ENCODE measurements around the gene SSBP3.

The SSBP3 gene

DNA sequence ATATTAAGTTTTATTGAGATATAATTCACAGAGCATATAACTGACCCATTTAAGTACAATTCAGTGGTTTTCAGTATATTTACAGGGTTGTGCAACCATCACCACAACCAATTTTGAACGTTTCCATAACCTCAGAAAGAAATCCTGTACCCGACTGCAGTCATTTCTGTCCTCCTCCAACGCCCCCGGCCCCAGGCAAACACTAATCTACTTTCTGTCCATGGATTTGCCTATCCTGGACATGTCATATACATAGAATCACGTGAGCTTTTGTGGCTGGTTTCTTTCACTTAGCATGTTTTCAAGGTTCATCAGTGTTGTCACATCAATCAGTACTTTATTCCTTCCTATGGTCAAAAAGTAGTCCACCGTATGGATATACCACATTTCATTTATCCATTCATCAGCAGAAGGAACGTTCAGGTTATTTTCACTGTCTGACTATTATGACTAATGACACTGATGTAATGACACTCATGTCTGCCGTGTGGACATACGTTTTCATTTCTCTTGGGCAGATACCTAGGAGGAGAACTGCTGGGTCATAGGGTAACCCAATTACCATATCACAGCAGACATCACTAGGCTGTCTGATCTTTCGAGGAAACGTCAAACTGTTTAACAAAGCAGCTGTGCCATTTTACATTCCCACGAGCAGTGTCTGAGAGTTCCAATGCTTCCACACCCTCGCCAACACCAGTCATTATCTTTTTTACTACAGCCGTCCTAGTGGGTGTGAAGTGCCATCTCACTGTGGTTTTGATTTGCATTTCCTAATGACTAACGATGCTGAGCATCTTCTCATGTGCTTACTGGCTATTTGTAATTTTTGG lies 175.5 kb downstream of the SSBP3 start:
- no peak for TF ChIP-seq TAF1 (IDR thresholded peaks at IDR 0.05; ENCODE audit: low read depth, low read length)
- TF ChIP-seq POLR2A (IDR thresholded peaks at IDR 0.05; ENCODE audit: low read depth, low read length): no peak
- TF ChIP-seq PAX5 (IDR thresholded peaks at IDR 0.05; ENCODE audit: insufficient read depth, low read length, severe bottlenecking): no peak
- TF ChIP-seq SPI1 (IDR thresholded peaks at IDR 0.05; ENCODE audit: low read depth, low read length): no peak
- no peak for TF ChIP-seq POU2F2 (IDR thresholded peaks at IDR 0.05; ENCODE audit: low read depth, low read length)
- no peak for TF ChIP-seq POLR2AphosphoS5 (IDR thresholded peaks at IDR 0.05; ENCODE audit: low read depth, low read length)
- DNase-seq (ENCODE audit: insufficient read length, low spot score) (no peak), FAIRE-seq (peak; percentile 33)

DNA sequence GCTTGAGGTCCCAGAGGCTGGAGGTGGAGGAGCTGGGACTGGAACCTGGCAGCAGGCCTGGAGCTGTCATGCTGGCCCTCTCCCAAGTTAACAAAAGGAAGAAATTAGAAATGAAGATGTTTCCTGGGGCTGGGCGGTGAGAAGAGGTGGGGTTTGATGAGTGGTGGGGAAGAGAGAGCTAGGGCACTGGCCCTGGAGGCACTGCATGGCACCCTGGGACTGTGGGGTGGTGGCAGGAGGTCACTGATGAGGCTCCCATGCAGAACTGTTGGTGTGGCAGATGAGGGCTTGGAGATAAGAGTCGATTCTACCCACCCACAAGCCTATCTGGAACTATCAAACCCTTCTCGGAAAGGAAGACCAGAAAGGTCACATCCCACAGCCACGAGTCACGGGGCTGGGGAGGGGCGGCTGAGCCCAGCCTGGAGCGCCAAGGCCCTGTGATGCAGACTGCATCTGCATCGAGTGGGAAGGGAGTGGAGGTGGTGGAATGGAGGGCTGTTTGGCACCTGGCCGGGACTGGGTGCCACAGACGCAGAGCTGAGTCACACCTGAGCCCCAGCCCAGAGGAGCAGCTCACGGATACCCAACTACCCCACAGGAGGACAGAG lies 176.8 kb downstream of the SSBP3 start:
- FAIRE-seq (no peak), DNase-seq (ENCODE audit: insufficient read length, low spot score) (no peak)
- TF ChIP-seq POLR2A (IDR thresholded peaks at IDR 0.05; ENCODE audit: low read depth, low read length) (no peak), TAF1 (IDR thresholded peaks at IDR 0.05; ENCODE audit: low read depth, low read length) (no peak), SPI1 (IDR thresholded peaks at IDR 0.05; ENCODE audit: low read depth, low read length) (no peak), POLR2AphosphoS5 (IDR thresholded peaks at IDR 0.05; ENCODE audit: low read depth, low read length) (no peak), POU2F2 (IDR thresholded peaks at IDR 0.05; ENCODE audit: low read depth, low read length) (no peak), PAX5 (IDR thresholded peaks at IDR 0.05; ENCODE audit: insufficient read depth, low read length, severe bottlenecking) (no peak)

DNA sequence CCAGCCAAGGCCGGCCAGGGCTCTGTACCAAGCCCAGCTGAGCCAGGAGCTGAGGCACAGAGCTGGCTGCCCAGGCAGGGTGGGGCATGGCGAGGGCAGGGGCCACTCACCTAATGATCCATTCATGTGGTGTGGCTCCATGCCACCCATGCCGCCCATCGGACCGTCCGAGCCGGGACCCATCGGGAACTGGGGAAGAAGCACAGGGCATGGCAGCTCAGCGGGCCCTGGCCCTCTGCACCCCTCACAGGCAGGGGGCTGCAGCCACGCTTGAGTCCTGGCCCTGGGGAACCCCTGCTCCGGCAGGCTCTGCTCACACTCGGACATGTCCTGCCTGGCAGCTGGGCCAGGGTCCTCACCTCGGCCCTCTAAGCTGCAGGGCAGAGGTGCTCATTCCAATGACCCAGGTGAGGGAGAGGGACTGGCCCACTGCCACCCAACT lies 177.5 kb downstream of the SSBP3 start:
- DNase-seq (ENCODE audit: insufficient read length, low spot score) (no peak), FAIRE-seq (no peak)
- TF ChIP-seq PAX5 (IDR thresholded peaks at IDR 0.05; ENCODE audit: insufficient read depth, low read length, severe bottlenecking) (no peak), POLR2AphosphoS5 (IDR thresholded peaks at IDR 0.05; ENCODE audit: low read depth, low read length) (no peak), SPI1 (IDR thresholded peaks at IDR 0.05; ENCODE audit: low read depth, low read length) (no peak), POU2F2 (IDR thresholded peaks at IDR 0.05; ENCODE audit: low read depth, low read length) (no peak), POLR2A (IDR thresholded peaks at IDR 0.05; ENCODE audit: low read depth, low read length) (no peak), TAF1 (IDR thresholded peaks at IDR 0.05; ENCODE audit: low read depth, low read length) (no peak)

DNA sequence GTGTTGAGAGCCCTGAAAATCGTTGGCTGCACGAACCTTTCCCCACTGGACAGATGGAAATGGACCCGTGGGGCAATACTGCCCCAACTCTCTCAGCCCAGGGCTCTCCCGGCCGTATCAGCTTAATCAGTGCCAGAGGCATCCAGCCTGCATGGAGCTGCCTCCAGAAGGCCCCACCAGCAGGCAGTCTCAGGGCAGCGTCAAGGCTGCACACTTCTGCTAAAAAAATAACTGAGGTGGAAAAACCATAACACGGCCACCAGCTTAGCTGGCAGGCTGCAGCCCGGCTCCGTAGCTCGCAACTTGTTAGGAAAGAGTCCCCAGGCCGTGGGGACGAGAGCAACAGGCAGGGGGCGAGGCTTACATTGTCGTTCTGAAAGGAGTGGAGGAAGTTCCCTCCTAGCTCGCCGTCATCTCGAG lies 178.3 kb downstream of the SSBP3 start:
- TF ChIP-seq TAF1 (IDR thresholded peaks at IDR 0.05; ENCODE audit: low read depth, low read length): no peak
- no peak for TF ChIP-seq SPI1 (IDR thresholded peaks at IDR 0.05; ENCODE audit: low read depth, low read length)
- no peak for TF ChIP-seq PAX5 (IDR thresholded peaks at IDR 0.05; ENCODE audit: insufficient read depth, low read length, severe bottlenecking)
- TF ChIP-seq POU2F2 (IDR thresholded peaks at IDR 0.05; ENCODE audit: low read depth, low read length): no peak
- no peak for TF ChIP-seq POLR2AphosphoS5 (IDR thresholded peaks at IDR 0.05; ENCODE audit: low read depth, low read length)
- no peak for TF ChIP-seq POLR2A (IDR thresholded peaks at IDR 0.05; ENCODE audit: low read depth, low read length)
- no peak for FAIRE-seq
- DNase-seq (ENCODE audit: insufficient read length, low spot score): no peak

DNA sequence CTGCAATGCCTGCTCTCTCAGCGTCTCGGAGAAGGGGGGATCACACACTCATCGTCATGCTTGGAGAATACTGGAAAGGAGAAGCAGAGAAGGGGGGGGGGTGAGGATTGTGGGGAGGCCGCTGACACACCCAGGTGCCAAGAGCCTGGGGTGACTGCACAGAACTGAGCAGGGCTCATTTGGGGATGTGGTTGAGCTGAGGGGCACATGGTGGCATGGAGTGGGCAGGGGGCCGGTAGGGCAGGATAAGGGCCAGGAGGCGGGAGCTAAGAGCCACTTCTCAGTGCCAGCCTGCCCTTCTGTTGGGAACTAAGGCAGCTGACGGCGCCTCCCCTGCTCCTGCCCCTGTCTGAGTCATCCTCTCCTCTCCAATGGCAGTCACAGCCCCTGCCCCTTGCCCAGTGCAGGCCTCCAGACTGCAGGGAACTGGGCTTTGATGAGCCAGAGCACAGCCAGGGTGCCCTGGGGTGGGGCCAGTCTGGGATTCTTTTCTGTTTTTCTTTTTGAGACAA lies 179.0 kb downstream of the SSBP3 start:
- no peak for DNase-seq (ENCODE audit: insufficient read length, low spot score)
- TF ChIP-seq SPI1 (IDR thresholded peaks at IDR 0.05; ENCODE audit: low read depth, low read length) (no peak), TAF1 (IDR thresholded peaks at IDR 0.05; ENCODE audit: low read depth, low read length) (no peak), POLR2A (IDR thresholded peaks at IDR 0.05; ENCODE audit: low read depth, low read length) (no peak), PAX5 (IDR thresholded peaks at IDR 0.05; ENCODE audit: insufficient read depth, low read length, severe bottlenecking) (no peak)
- FAIRE-seq: no peak

DNA sequence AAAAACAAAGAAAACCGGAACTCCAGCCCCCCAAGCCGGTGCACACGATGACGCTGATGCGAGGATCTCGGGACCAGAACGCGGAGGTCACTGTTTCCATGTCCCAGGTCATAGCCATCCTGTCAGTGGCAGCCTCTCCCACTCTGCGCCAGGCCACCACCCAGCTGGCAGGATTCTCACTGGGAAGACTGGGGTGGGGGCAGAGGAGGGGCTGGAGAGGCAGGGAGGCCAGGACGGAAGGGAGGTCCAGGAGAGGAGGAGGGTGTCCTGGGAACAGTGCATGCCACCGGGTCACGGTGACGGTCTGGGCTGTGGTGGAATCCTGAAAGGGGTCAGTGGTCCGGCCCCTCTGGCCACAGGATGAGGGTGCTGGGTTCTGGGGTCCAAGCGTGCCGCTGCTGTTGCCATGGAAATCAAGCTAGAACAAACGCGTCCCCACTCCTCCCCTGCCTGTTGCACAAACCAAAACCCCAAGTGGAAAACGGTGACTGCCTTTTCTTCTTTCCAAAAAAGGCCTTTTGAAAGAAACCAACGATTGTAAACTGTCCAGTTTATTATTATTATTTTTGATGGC lies 180.1 kb downstream of the SSBP3 start:
- FAIRE-seq: no peak
- no peak for DNase-seq (ENCODE audit: insufficient read length, low spot score)
- TF ChIP-seq SPI1 (IDR thresholded peaks at IDR 0.05; ENCODE audit: low read depth, low read length) (no peak), TAF1 (IDR thresholded peaks at IDR 0.05; ENCODE audit: low read depth, low read length) (no peak), POLR2AphosphoS5 (IDR thresholded peaks at IDR 0.05; ENCODE audit: low read depth, low read length) (no peak), POU2F2 (IDR thresholded peaks at IDR 0.05; ENCODE audit: low read depth, low read length) (no peak), POLR2A (IDR thresholded peaks at IDR 0.05; ENCODE audit: low read depth, low read length) (no peak), PAX5 (IDR thresholded peaks at IDR 0.05; ENCODE audit: insufficient read depth, low read length, severe bottlenecking) (no peak)

DNA sequence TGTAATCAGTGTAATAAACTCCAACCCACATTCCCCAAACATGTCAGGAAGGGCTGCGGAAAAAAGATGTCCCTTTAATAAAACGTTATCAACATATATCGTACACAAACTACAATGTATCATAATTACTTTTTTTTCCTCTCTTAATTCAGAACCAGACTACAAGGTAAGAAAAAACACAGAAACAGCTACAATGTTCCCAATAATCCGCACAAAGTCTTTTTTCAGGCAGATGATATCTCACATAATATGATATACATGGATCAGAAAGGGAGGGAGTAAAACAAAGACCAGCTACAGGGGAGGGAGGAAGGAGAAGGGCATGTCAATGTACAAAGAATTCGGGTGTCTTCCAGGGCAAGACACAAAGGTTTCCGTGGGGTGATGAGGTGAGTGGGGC lies 180.8 kb downstream of the SSBP3 start:
- TF ChIP-seq PAX5 (IDR thresholded peaks at IDR 0.05; ENCODE audit: insufficient read depth, low read length, severe bottlenecking) (no peak), TAF1 (IDR thresholded peaks at IDR 0.05; ENCODE audit: low read depth, low read length) (no peak)
- no peak for FAIRE-seq
- DNase-seq (ENCODE audit: insufficient read length, low spot score): no peak

DNA sequence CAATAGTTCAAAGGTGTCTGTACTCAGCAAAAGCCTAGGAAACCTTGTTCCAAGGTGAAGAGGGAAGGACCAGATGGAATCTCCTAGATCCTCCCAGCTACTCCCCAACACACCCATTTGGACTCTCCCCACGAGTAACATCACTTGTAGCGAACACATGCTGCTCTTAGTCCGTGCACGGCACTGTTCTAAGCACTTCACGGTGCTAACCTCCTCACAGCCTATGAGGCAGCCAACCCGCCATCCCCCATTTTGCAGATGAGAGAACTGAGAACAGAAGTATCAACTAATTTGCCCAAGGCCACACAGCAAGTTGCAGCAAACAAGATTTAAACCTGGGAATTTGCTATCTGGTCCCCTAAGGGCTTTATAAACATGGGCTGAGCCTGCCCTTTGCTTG lies 182.0 kb downstream of the SSBP3 start:
- DNase-seq (ENCODE audit: insufficient read length, low spot score) (no peak), FAIRE-seq (no peak)
- TF ChIP-seq POLR2AphosphoS5 (IDR thresholded peaks at IDR 0.05; ENCODE audit: low read depth, low read length) (no peak), SPI1 (IDR thresholded peaks at IDR 0.05; ENCODE audit: low read depth, low read length) (no peak), TAF1 (IDR thresholded peaks at IDR 0.05; ENCODE audit: low read depth, low read length) (no peak), POU2F2 (IDR thresholded peaks at IDR 0.05; ENCODE audit: low read depth, low read length) (no peak), POLR2A (IDR thresholded peaks at IDR 0.05; ENCODE audit: low read depth, low read length) (no peak), PAX5 (IDR thresholded peaks at IDR 0.05; ENCODE audit: insufficient read depth, low read length, severe bottlenecking) (no peak)

DNA sequence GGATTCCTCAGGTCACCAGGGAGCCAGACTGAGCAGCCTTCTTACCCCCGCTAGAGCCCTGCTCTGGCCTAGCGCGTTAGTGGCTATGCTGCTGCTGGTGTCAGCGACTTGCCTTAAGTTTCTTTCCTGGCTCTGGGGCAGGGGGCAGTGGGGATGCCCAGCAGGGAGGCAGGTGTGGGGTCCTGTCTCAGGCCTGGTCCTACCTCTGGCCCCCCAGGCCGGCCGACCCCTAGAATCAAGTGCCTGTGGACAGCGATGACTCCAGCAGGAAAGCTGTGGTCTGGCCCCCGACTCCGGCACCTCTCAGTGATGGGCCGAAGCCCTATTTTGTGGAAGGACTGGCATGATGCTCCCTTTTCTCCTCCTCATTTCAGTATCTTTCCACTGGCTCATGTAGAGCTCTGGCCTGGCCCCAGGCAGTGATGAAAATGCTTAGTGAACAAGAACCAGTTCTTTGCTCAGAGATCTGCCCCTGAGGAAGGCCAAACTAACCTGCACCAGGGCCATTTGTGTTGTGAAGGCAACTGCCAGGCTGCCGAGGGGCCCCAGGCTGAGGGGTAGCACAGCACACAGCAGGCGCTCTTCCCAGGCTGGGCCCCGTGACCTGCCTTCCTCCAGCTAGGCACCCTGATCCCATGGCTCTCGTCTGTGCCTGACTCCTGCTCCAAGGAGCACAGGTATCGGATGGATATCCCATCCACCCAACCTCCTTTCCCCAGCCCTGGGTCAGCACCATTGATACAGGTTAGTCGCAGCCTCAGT lies 182.6 kb downstream of the SSBP3 start:
- TF ChIP-seq POLR2A (IDR thresholded peaks at IDR 0.05; ENCODE audit: low read depth, low read length): no peak
- no peak for TF ChIP-seq TAF1 (IDR thresholded peaks at IDR 0.05; ENCODE audit: low read depth, low read length)
- TF ChIP-seq POLR2AphosphoS5 (IDR thresholded peaks at IDR 0.05; ENCODE audit: low read depth, low read length): no peak
- no peak for TF ChIP-seq POU2F2 (IDR thresholded peaks at IDR 0.05; ENCODE audit: low read depth, low read length)
- TF ChIP-seq SPI1 (IDR thresholded peaks at IDR 0.05; ENCODE audit: low read depth, low read length): no peak
- no peak for TF ChIP-seq PAX5 (IDR thresholded peaks at IDR 0.05; ENCODE audit: insufficient read depth, low read length, severe bottlenecking)
- DNase-seq (ENCODE audit: insufficient read length, low spot score) (no peak), FAIRE-seq (no peak)
